Mammary epithelial cell (primary cell): Measurements from ENCODE around the gene C16orf74.

ENCODE experiments used
- CTCF ChIP-seq, 2 donors: IDR thresholded peaks in 1 of 2; conservative IDR thresholded peaks in 1 of 2; 2 replicates each; pipeline ENCODE4 v1.5.1; 2011 to 2012; ENCODE audit warnings: inconsistent platforms in 2 of 2, low read length in 2 of 2, mild to moderate bottlenecking in 2 of 2, control low read depth in 1 of 2, low read depth in 1 of 2; ENCODE audit not compliant: insufficient read depth in 1 of 2; ENCODE audit errors: extremely low read depth in 1 of 2
- EZH2 ChIP-seq: IDR thresholded peaks from 2 replicates; pipeline ENCODE4 v1.6.1; 2012; ENCODE audit warnings: low read length, inconsistent platforms, borderline replicate concordance

- TF ChIP-seq EZH2, result no peak
- no peak for TF ChIP-seq CTCF (conservative IDR thresholded peaks at IDR 0.05 in 1 of 2, IDR thresholded peaks at IDR 0.05 in 1 of 2; ENCODE audit: extremely low read depth in 1 of 2, insufficient read depth in 1 of 2, low read depth in 1 of 2, low read length in 2 of 2)
Measured at GRCh38 chr16:85738923-85739715, 11.8 kb downstream of the C16orf74 start.
